Mucosa of rectum (tissue), 2 donors: ENCODE results near the gene GGCX.

Experiments used
- H3K27ac ChIP-seq, 2 donors: one replicate each; pipeline ENCODE4 v1.7.0; 2013; ENCODE audit warnings: inconsistent platforms in 2 of 2, low read depth in 2 of 2, low read length in 2 of 2
- H3K27me3 ChIP-seq, 2 donors: one replicate each; pipeline ENCODE4 v1.7.0; 2013; ENCODE audit warnings: low read length in 2 of 2; ENCODE audit not compliant: control insufficient read depth in 2 of 2, insufficient read depth in 2 of 2
- H3K36me3 ChIP-seq, 2 donors: one replicate each; pipeline ENCODE4 v1.7.0; 2013; ENCODE audit warnings: low read length in 2 of 2; ENCODE audit not compliant: control insufficient read depth in 2 of 2, insufficient read depth in 2 of 2
- H3K4me1 ChIP-seq, 2 donors: one replicate each; pipeline ENCODE4 v1.7.0; 2013; ENCODE audit warnings: low read length in 2 of 2, mild to moderate bottlenecking in 1 of 2; ENCODE audit not compliant: control insufficient read depth in 2 of 2, insufficient read depth in 2 of 2
- H3K4me3 ChIP-seq, 2 donors: one replicate each; pipeline ENCODE4 v1.7.0; 2013; ENCODE audit warnings: low read length in 2 of 2
- H3K9ac ChIP-seq, 2 donors: one replicate each; pipeline ENCODE4 v1.7.0; 2013; ENCODE audit warnings: low read length in 2 of 2, low read depth in 1 of 2, mild to moderate bottlenecking in 1 of 2
- H3K9me3 ChIP-seq, 2 donors: one replicate each; pipeline ENCODE4 v1.7.0; 2013; ENCODE audit warnings: low read length in 2 of 2; ENCODE audit not compliant: control insufficient read depth in 2 of 2
- donor health status: healthy.
- donor health status: Normal muscosa, but diverticular disease.

The GGCX gene

GRCh38 chr2:85516653-85517389 is 44.5 kb downstream of the GGCX start:
- Histone ChIP-seq H3K36me3 (no peaks in the 10 kb centered on the region), H3K27ac (peak overlapping the region; percentile 62 to 69), H3K9me3 (no peaks in the 10 kb centered on the region), H3K4me1 (peaks cover 4 to 18% of the 10 kb centered on the region in 2 donors), H3K4me3 (no peak overlapping the region), H3K27me3 (no peaks in the 10 kb centered on the region), H3K9ac (peak overlapping the region in 1 of 2 donors; percentile 1)

- no peaks in the 10 kb centered on the region for H3K36me3 ChIP-seq
- H3K27me3 ChIP-seq, result no peaks in the 10 kb centered on the region
- no peak overlapping the region for H3K9ac ChIP-seq
- no peak overlapping the region for H3K27ac ChIP-seq
- no peaks in the 10 kb centered on the region for H3K9me3 ChIP-seq
- H3K4me3 ChIP-seq, result no peak overlapping the region
- H3K4me1 ChIP-seq, result peaks cover 13 to 31% of the 10 kb centered on the region in 2 donors
These were observed 47.0 kb downstream of the GGCX start for GRCh38 chr2:85514323-85514722.

DNA sequence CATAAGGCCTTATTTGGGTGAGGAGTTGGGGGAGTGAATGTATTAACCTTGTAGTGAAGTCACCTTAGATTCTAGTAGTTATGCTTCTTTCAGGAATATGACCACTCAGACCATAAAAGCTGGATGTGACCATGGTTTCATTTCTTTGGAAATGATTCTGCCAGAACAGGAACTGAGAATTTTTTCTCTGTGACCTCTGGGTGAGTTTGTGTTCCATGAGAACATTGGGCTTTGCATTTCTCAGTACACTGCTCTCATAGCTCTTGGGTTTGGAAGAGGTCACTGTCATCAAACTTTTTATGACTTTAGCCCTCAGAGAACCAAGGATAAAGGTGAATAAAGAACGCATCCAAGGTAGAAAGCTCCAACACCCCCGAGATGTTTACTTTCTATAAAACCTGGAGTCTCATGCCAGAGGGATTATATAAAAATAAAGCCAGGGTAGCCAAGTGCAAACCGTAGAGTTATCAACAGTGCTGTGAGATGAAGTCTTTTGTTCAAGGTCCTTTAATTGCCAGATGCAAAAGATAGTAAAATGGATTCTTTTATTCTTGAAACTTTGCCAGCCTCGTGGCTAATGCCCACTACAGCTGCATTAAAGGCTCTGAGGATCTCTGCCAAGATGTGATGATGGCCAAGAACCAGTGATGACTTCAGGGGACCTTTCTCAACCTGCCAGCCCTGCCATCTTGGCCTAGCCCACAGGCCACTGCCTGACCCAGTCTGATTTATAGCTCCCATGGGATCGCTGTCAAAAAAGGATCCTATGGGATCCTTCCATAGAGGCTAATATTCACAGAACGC is 50.1 kb downstream of the GGCX start:
- H3K9ac ChIP-seq, result no peak overlapping the region
- no peaks in the 10 kb centered on the region for H3K9me3 ChIP-seq
- peaks cover 9 to 20% of the 10 kb centered on the region in 2 donors for H3K4me1 ChIP-seq
- no peaks in the 10 kb centered on the region for H3K27me3 ChIP-seq
- no peak overlapping the region for H3K4me3 ChIP-seq
- H3K36me3 ChIP-seq, result no peaks in the 10 kb centered on the region
- peak overlapping the region; percentile 63 to 75 for H3K27ac ChIP-seq

DNA sequence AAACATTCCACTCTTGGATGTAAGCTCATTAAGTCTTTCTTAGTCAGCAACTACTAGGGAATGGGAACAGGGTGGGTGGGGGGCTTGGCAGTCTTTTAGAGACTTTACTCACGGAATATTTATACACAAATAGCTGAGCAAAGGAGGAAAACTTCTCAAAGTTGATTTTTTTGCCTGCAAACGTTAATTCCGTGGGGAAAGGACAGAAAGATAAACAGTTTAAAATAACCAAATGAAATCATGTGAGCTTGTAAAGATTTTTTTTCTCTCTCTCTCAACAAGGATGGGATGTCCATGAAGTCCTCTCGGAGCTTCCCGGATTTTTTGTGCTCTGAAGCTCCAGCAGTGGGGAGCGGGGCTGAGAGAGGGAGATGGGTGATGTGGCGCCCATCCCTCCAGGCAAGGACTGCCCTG is 54.5 kb downstream of the GGCX start:
- Histone ChIP-seq H3K9ac (no peak overlapping the region), H3K4me3 (no peak overlapping the region), H3K36me3 (no peaks in the 10 kb centered on the region), H3K9me3 (no peaks in the 10 kb centered on the region), H3K27ac (peak overlapping the region; percentile 50 to 53), H3K4me1 (peaks cover 15 to 39% of the 10 kb centered on the region in 2 donors), H3K27me3 (no peaks in the 10 kb centered on the region)

DNA sequence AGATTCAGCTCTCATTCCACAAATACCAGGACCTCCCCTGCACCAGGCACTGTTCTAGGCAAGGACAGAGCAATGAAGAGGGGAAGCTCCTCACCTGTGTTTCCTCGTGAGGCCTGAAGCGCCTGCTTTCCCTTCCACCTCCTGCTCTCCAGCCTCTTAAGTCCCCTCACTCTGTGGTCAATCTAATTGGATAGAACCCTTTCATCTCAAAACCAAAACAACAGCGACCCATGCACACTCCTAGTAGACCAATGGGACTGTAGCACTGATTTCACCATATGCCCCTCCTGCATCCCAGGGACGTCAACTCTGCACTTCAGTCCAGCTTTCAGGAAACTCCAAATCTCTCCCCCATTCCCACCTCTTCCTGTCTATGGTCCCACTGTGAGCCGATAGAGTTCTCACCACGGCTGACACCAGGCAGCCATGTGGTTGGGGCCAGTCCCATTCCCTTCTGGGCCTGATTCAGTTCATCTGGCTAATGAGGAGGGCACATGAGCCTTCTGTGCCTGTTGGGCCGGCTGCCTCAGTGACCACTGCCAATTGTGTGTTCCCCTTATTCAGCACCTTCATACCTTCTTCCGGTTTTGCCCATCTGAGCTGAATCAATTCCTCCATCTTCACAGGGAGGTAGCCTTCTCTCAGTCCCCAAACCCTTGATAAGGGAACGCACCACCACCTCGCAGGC is 55.6 kb downstream of the GGCX start:
- H3K9ac ChIP-seq, result no peak overlapping the region
- no peak overlapping the region for H3K4me3 ChIP-seq
- no peaks in the 10 kb centered on the region for H3K9me3 ChIP-seq
- H3K36me3 ChIP-seq, result no peaks in the 10 kb centered on the region
- peak overlapping the region; percentile 54 to 63 for H3K27ac ChIP-seq
- H3K27me3 ChIP-seq, result no peaks in the 10 kb centered on the region
- H3K4me1 ChIP-seq, result peaks cover 6 to 28% of the 10 kb centered on the region in 2 donors

DNA sequence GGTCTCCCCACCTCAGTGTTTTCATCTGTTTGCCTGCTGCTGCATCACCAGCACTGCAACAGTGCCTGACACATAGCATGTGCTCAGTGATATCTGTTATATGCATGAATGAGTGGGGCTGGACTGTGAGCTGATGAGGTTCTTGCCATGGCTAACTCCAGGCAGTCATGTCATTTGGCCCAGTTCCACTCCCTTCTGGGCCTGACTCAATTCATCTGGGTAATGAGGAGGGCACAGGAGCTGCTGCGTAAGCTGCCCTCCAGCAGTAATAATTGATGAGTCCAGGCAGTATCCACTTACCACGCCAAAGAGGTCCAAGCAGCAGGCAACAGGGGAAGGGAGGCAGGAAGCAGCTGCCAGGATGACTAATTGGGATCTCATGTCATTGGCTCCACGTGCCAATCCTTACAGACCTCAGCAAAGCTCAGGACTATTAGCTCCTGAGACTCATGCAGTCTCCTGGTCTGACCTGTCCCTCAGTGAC is 56.5 kb downstream of the GGCX start:
- no peaks in the 10 kb centered on the region for H3K36me3 ChIP-seq
- peaks cover 6 to 27% of the 10 kb centered on the region in 2 donors for H3K4me1 ChIP-seq
- H3K9ac ChIP-seq, result no peak overlapping the region
- no peaks in the 10 kb centered on the region for H3K27me3 ChIP-seq
- no peak overlapping the region for H3K4me3 ChIP-seq
- H3K9me3 ChIP-seq, result no peaks in the 10 kb centered on the region
- H3K27ac ChIP-seq, result peak overlapping the region in 1 of 2 donors; percentile 52

- peak overlapping the region in 1 of 2 donors; percentile 29 for H3K27ac ChIP-seq
- H3K9me3 ChIP-seq, result no peaks in the 10 kb centered on the region
- no peak overlapping the region for H3K9ac ChIP-seq
- no peak overlapping the region for H3K4me3 ChIP-seq
- H3K36me3 ChIP-seq, result no peaks in the 10 kb centered on the region
- no peaks in the 10 kb centered on the region for H3K27me3 ChIP-seq
- peaks cover 6 to 27% of the 10 kb centered on the region in 2 donors for H3K4me1 ChIP-seq
These were observed 57.2 kb downstream of the GGCX start for GRCh38 chr2:85503851-85504777.

DNA sequence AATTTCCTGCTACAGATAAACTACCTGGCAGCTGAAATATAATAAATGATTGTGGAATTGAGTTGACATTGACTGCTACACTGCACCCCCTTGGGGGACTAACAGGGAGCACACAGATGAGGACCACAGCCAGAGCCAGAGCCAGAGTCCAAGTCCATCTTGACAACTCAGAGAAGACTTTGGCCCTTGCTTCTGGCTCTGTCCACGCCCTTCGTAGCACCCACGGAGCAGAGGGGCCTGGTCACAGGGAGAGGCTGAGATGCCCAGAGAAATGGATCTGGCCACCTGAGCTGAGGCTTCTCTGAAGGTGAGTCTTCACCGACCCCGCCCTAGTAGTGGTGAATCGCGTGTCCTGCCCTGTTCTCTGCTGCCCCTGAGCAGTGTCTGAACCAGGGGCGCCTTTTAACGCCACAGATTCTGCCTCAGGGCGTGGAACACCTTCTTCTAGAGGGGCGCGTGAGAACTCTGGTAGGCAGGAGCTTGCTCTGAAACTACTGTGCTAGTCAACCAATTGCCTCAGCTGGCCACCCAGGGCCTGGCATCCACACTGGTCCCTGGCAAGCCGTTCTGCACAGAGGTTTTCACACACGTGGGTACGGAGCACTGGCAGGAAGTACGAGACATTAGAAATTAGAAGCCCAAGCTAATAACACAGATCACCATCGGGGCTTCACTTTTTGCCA is 58.0 kb downstream of the GGCX start:
- Histone ChIP-seq H3K27me3 (no peaks in the 10 kb centered on the region), H3K4me1 (peaks cover 10 to 31% of the 10 kb centered on the region in 2 donors), H3K9me3 (no peaks in the 10 kb centered on the region), H3K9ac (no peak overlapping the region), H3K4me3 (no peak overlapping the region), H3K36me3 (no peaks in the 10 kb centered on the region), H3K27ac (peak overlapping the region in 1 of 2 donors; percentile 12)

- no peak overlapping the region for H3K4me3 ChIP-seq
- H3K9me3 ChIP-seq, result no peaks in the 10 kb centered on the region
- H3K36me3 ChIP-seq, result no peaks in the 10 kb centered on the region
- H3K9ac ChIP-seq, result no peak overlapping the region
- no peaks in the 10 kb centered on the region for H3K27me3 ChIP-seq
- H3K27ac ChIP-seq, result peak overlapping the region in 1 of 2 donors; percentile 12
- H3K4me1 ChIP-seq, result peaks cover 10 to 31% of the 10 kb centered on the region in 2 donors
These were observed 58.6 kb downstream of the GGCX start for GRCh38 chr2:85502720-85503119.
